ENCODE measurements around the gene KRTAP4-2. TPM values are rescaled to one million over a fixed set of nuclear protein-coding genes. Genes with fewer than 3 reads are reported as not detected.

KRTAP4-2 gene
- total and polyA plus RNA-seq, 2 of the 13 experiments (the other 11 are each of a cell fraction or from before 2014, with no cell fraction given), result not detected

- Histone ChIP-seq H4K20me1 (ENCODE audit: insufficient read depth, low read length) (no peaks in the 10 kb centered on the region), H3K27ac (ENCODE audit: extremely low read length, insufficient read depth, low read length) (no peak overlapping the region), H3K36me3 (replicated peaks in 1 of 2; ENCODE audit: control insufficient read depth in 1 of 2, insufficient read depth in 2 of 2, low read length in 2 of 2) (no peaks in the 10 kb centered on the region), H3K27me3 (ENCODE audit: control insufficient read depth in 1 of 2, insufficient read depth in 2 of 2, low read length in 2 of 2) (peaks cover 0 to 17% of the 10 kb centered on the region in 2 experiments; a peak in 2 of 5 replicates), H3K4me2 (ENCODE audit: low read depth, low read length) (no peak overlapping the region), H3K79me2 (ENCODE audit: insufficient read depth, low read length) (no peaks in the 10 kb centered on the region), H3K4me3 (replicated peaks in 1 of 3; ENCODE audit: insufficient read depth in 1 of 3, low read depth in 2 of 3, low read length in 3 of 3) (no peak overlapping the region), H3K4me1 (ENCODE audit: insufficient read depth, low read length) (peaks cover 6% of the 10 kb centered on the region; the same call in 1 of the 2 replicates), H3K9me3 (ENCODE audit: low read length) (no peaks in the 10 kb centered on the region), H2AFZ (ENCODE audit: low read length) (no peak overlapping the region), H3K9ac (ENCODE audit: insufficient read depth, low read depth, low read length) (no peak overlapping the region)
- BruUV-seq (replicated peaks), result no TSS peak
- no peak for TF ChIP-seq JUND (CRISPR knock-in tag; IDR thresholded peaks at IDR 0.05)
- no peak for TF ChIP-seq ZNF616 (CRISPR knock-in tag; IDR thresholded peaks at IDR 0.05; ENCODE audit: low read depth)
- TF ChIP-seq MTF1 (CRISPR knock-in tag; IDR thresholded peaks at IDR 0.05), result no peak
- TF ChIP-seq DMAP1 (CRISPR knock-in tag; IDR thresholded peaks at IDR 0.05), result no peak
- no peak for TF ChIP-seq BATF2 (CRISPR knock-in tag; IDR thresholded peaks at IDR 0.05)
- no peak for TF ChIP-seq ZNF784 (CRISPR knock-in tag; IDR thresholded peaks at IDR 0.05; ENCODE audit: borderline replicate concordance)
- TF ChIP-seq ZNF367 (CRISPR knock-in tag; IDR thresholded peaks at IDR 0.05; ENCODE audit: borderline replicate concordance), result no peak
- no peak for TF ChIP-seq MLX (CRISPR knock-in tag; IDR thresholded peaks at IDR 0.05)
- TF ChIP-seq BCL6 (CRISPR knock-in tag; IDR thresholded peaks at IDR 0.05), result no peak
- no peak for TF ChIP-seq DBP (CRISPR knock-in tag; IDR thresholded peaks at IDR 0.05; ENCODE audit: not compliant biosample characterization)
- TF ChIP-seq PRDM4 (CRISPR knock-in tag; IDR thresholded peaks at IDR 0.05; ENCODE audit: borderline replicate concordance), result no peak
- TF ChIP-seq ZNF230 (CRISPR knock-in tag; IDR thresholded peaks at IDR 0.05), result no peak
- no peak for TF ChIP-seq BRCA1 (CRISPR knock-in tag; IDR thresholded peaks at IDR 0.05)
- no peak for TF ChIP-seq ZNF570 (CRISPR knock-in tag; IDR thresholded peaks at IDR 0.05; ENCODE audit: borderline replicate concordance)
- CTCF ChIA-PET (ENCODE audit: low intra/inter-chr PET ratio, low total read pairs), result no interaction called here
- FAIRE-seq, result no peak
- no peak for ATAC-seq
- WGBS (ENCODE audit: low lambda C conversion rate), result 0% methylated on average over 1 of the region's 1 CpG
- POLR2A ChIA-PET, result no interaction called here
- in situ Hi-C loops (cut with HindIII; ENCODE audit: extremely low pct_ligation_motif_present, low pct_unique_long_range_greater_than_20kb) (no loop called here), intact Hi-C loops (cut with micrococcal nuclease; ENCODE audit: unreplicated experiment) (no loop called here)
- DNase-seq (ENCODE audit: low spot score), result no peak
Observed at GRCh38 chr17:41215681-41216080, 37.7 kb upstream of the KRTAP4-2 start.

Data from HepG2 (cell line).